HPDE6-E6E7 (cell line): Measurements from ENCODE around the gene NEB.

Source experiments
- DNase-seq: peaks from one replicate; pipeline ENCODE4 v3.0.0; 2011; ENCODE audit warnings: missing footprints; ENCODE audit errors: extremely low spot score

Gene NEB

GRCh38 chr2:151481744-151482143 lies 252.5 kb downstream of the NEB start:
- no peak for DNase-seq

- DNase-seq = peak; percentile 1
Measured at GRCh38 chr2:151478011-151478410, 256.3 kb downstream of the NEB start.

GRCh38 chr2:151476287-151476686 lies 258.0 kb downstream of the NEB start:
- DNase-seq = no peak

DNA sequence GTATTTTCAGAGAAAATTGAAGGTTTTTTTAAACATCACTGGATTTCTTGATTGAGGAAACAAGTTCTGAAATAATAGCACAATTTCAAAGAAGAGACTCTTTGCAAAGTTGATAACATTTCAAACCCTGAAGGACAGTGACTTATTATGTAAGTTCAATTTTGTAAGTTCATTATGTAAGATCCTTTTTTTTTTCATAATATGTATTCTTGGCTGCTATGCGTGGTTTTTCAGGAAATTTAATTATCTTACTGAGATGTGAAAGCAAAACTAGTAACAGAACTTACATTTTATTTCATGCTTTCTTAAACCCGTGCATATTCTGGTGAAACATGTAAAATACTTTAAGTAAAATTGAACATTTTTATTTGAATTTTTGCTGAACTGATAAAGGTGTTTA lies 259.2 kb downstream of the NEB start:
- no peak for DNase-seq

GRCh38 chr2:151472966-151473365 lies 261.3 kb downstream of the NEB start:
- DNase-seq = no peak

GRCh38 chr2:151470556-151470955 lies 263.7 kb downstream of the NEB start:
- DNase-seq = no peak

GRCh38 chr2:151465771-151466170 lies 268.5 kb downstream of the NEB start:
- DNase-seq = no peak

DNA sequence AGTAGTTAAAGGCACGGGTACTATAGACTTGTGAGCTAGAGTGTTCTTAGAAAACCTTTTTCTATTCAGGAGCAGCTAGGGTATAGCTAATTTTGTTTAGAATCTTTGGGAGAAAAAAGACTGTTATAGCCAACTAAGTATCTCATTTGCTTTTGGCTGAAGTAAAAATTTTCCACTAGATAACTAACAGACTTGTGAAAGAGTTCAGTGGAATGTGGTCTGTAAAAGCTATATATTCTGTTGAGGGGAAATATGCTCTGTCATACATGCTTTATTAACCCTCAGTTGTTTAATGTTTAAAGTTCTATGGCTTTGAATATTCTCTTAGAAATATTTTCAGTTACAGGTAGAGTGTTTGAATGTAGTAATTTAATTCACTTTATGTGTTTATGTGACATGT lies 274.9 kb downstream of the NEB start:
- no peak for DNase-seq

DNA sequence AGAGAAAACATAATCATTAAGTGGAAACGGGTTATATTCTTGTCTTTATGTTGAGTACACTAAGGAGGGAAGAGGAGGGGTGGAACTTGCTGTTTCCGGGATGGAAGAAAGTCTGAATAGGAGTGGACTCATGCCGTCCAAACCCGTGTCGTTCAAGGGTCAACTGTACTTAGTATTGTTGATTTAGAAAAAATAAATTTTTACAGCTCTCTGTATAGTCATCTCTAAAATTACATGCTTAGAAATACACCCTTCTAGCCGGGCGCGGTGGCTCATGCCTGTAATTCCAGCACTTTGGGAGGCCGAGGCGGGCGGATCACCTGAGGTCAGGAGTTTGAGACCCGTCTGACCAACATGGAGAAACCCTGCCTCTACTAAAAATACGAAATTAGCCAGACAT lies 295.1 kb downstream of the NEB start:
- DNase-seq = no peak

DNA sequence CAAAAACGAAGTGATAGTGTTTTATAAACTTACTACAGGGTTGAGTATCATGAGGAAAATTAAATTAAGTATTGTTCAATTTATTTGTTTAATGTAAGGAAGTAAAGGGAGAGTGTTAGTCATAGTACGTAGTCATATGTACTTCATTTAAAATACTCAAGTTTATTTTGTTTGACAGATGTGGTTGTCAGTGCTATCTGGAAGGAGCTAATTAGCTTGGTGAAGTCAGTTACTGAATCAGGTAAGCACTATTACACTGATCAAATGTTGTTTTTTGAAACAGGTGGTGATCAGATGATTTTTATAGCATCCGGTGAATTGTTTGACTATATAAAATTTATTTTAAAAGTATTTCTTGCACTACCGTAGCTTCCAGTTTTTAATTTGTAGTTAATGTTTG lies 295.8 kb downstream of the NEB start:
- no peak for DNase-seq

- no peak for DNase-seq
Measured at GRCh38 chr2:151437630-151438029, 296.6 kb downstream of the NEB start.
